ENCODE data around the gene CCDC175. TPM values are rescaled to one million over a fixed set of nuclear protein-coding genes. Genes with fewer than 3 reads are reported as not detected.

The CCDC175 gene
- total RNA-seq, 4 donors from 2014 or later: not detected

- Histone ChIP-seq H3K4me3 (no peak overlapping the region), H3K9me3 (no peaks in the 10 kb centered on the region), H3K27me3 (no peaks in the 10 kb centered on the region), H3K27ac (no peak overlapping the region), H3K4me1 (no peaks in the 10 kb centered on the region), H3K36me3 (no peaks in the 10 kb centered on the region)
- DNase-seq (no peak), ATAC-seq (no peak)
- intact Hi-C loops (cut with DNase I; ENCODE audit: low total_unique reads): no loop called here
- in situ Hi-C loops (cut with MboI; ENCODE audit: low sequenced_read_pairs in 4 of 4): no loop called here
- TF ChIP-seq POLR2A (IDR thresholded peaks at IDR 0.05): no peak
- TF ChIP-seq CTCF (IDR thresholded peaks at IDR 0.05 in 4 of 5, conservative IDR thresholded peaks at IDR 0.05 in 1 of 5): no peak
Measured at GRCh38 chr14:59600211-59600945, 23.8 kb upstream of the CCDC175 start.

- H3K4me1 ChIP-seq: no peaks in the 10 kb centered on the region
- ATAC-seq (no peak), DNase-seq (no peak)
- H3K9me3 ChIP-seq: no peaks in the 10 kb centered on the region
- H3K4me3 ChIP-seq: no peak overlapping the region
- no peaks in the 10 kb centered on the region for H3K36me3 ChIP-seq
- in situ Hi-C loops (cut with MboI; ENCODE audit: low sequenced_read_pairs in 4 of 4) (no loop called here), intact Hi-C loops (cut with DNase I; ENCODE audit: low total_unique reads) (no loop called here)
- H3K27me3 ChIP-seq: no peaks in the 10 kb centered on the region
- TF ChIP-seq POLR2A (IDR thresholded peaks at IDR 0.05) (no peak), CTCF (IDR thresholded peaks at IDR 0.05 in 4 of 5, conservative IDR thresholded peaks at IDR 0.05 in 1 of 5) (no peak)
- H3K27ac ChIP-seq: no peak overlapping the region
Measured at GRCh38 chr14:59595071-59595470, 18.5 kb upstream of the CCDC175 start.

- TF ChIP-seq POLR2A (IDR thresholded peaks at IDR 0.05) (no peak), CTCF (IDR thresholded peaks at IDR 0.05 in 4 of 5, conservative IDR thresholded peaks at IDR 0.05 in 1 of 5) (no peak)
- intact Hi-C loops (cut with DNase I; ENCODE audit: low total_unique reads) (no loop called here), in situ Hi-C loops (cut with MboI; ENCODE audit: low sequenced_read_pairs in 4 of 4) (no loop called here)
- H3K27ac ChIP-seq: no peak overlapping the region
- no peaks in the 10 kb centered on the region for H3K4me1 ChIP-seq
- ATAC-seq (no peak), DNase-seq (no peak)
- H3K27me3 ChIP-seq: no peaks in the 10 kb centered on the region
- no peaks in the 10 kb centered on the region for H3K36me3 ChIP-seq
- no peaks in the 10 kb centered on the region for H3K9me3 ChIP-seq
- H3K4me3 ChIP-seq: no peak overlapping the region
Measured at GRCh38 chr14:59591641-59592370, 15.2 kb upstream of the CCDC175 start.

GRCh38 chr14:59588101-59588500, 11.5 kb upstream of the CCDC175 start:
- in situ Hi-C loops (cut with MboI; ENCODE audit: low sequenced_read_pairs in 4 of 4): no loop called here
- Histone ChIP-seq H3K36me3 (no peaks in the 10 kb centered on the region), H3K4me1 (no peaks in the 10 kb centered on the region), H3K9me3 (no peaks in the 10 kb centered on the region), H3K27me3 (no peaks in the 10 kb centered on the region), H3K4me3 (no peak overlapping the region), H3K27ac (no peak overlapping the region)
- DNase-seq (no peak), ATAC-seq (no peak)
- intact Hi-C loops (cut with DNase I; ENCODE audit: low total_unique reads): no loop called here
- TF ChIP-seq CTCF (IDR thresholded peaks at IDR 0.05 in 4 of 5, conservative IDR thresholded peaks at IDR 0.05 in 1 of 5) (no peak), POLR2A (IDR thresholded peaks at IDR 0.05) (no peak)

Data from gastrocnemius medialis (tissue), 4 donors.